ENCODE data around the gene SDE2.

GRCh38 chr1:226026833-226027232, 27.7 kb upstream of the SDE2 start:
- TF ChIP-seq REST (IDR thresholded peaks at IDR 0.05; ENCODE audit: insufficient read depth in 1 of 2, low read depth in 2 of 2, low read length in 2 of 2) (no peak), POLR2AphosphoS5 (IDR thresholded peaks at IDR 0.05; ENCODE audit: low read depth, low read length) (no peak)
